IMR-90 (cell line): ENCODE data around the gene PNPLA2. TPM values are rescaled to one million over a fixed set of nuclear protein-coding genes. Genes with fewer than 3 reads are reported as not detected.

Experiments
- ATAC-seq: fragments of 200-7000 bp; cut with Tn5 transposase; 2 replicates; pipeline ENCODE4 v1.9.1; 2020; ENCODE audit warnings: low read depth, mild to moderate bottlenecking, moderate library complexity
- BruUV-seq: library from RNA; stranded (reverse); fragments of 400-500 nt; replicated peaks from 2 replicates; lab custom pipeline; 2021; lab: Mats Ljungman, UMichigan
- CTCF ChIA-PET: fragments of 300-600 bp; formaldehyde crosslinking; extraction: SDS; loops from one replicate; lab custom pipeline; 2021; ENCODE audit warnings: antibody characterized with exemption; lab: Yijun Ruan, JAX
- POLR2A ChIA-PET: fragments of 300-600 bp; sonication (Branson Sonifier 250); formaldehyde crosslinking; loops from one replicate; lab custom pipeline; 2022; ENCODE audit warnings: antibody characterized with exemption; ENCODE audit not compliant: unreplicated experiment; lab: Charles Lee
- DNase-seq: peaks from one replicate; pipeline ENCODE4 v3.0.0; 2013
- H2AFZ ChIP-seq: replicated peaks from 2 replicates; pipeline ENCODE3; 2013; ENCODE audit warnings: low read length, mild to moderate bottlenecking; ENCODE audit not compliant: poor library complexity
- H2AK5ac ChIP-seq: 2 replicates; pipeline ENCODE4 v1.6.1; 2013; ENCODE audit warnings: low read depth, low read length, inconsistent platforms
- H2AK9ac ChIP-seq: replicated peaks from 2 replicates; pipeline ENCODE3; 2013; ENCODE audit warnings: mild to moderate bottlenecking, low read depth, low read length, moderate library complexity; ENCODE audit not compliant: poor library complexity
- H2BK120ac ChIP-seq: 2 replicates; pipeline ENCODE4 v1.6.1; 2013; ENCODE audit warnings: low read depth, low read length, inconsistent platforms
- H2BK15ac ChIP-seq: 3 replicates; pipeline ENCODE4 v1.6.1; 2013; ENCODE audit warnings: low read depth, low read length, inconsistent platforms
- H2BK20ac ChIP-seq: 2 replicates; pipeline ENCODE4 v1.6.1; 2013; ENCODE audit warnings: low read depth, mild to moderate bottlenecking, inconsistent platforms, low read length, moderate library complexity
- H2BK5ac ChIP-seq: 2 replicates; pipeline ENCODE4 v1.6.1; 2013; ENCODE audit warnings: mild to moderate bottlenecking, low read depth, low read length, inconsistent platforms; ENCODE audit not compliant: poor library complexity, severe bottlenecking
- H3K14ac ChIP-seq: replicated peaks from 2 replicates; pipeline ENCODE4 v1.6.1; 2013; ENCODE audit warnings: low read depth, low read length, inconsistent platforms
- H3K18ac ChIP-seq: 2 replicates; pipeline ENCODE4 v1.6.1; 2013; ENCODE audit warnings: low read depth, low read length, control low read depth
- H3K23ac ChIP-seq: 2 replicates; pipeline ENCODE4 v1.6.1; 2013; ENCODE audit warnings: low read depth, low read length, inconsistent platforms
- H3K27ac ChIP-seq: 2 replicates; pipeline ENCODE4 v1.5.1; 2013; ENCODE audit warnings: mild to moderate bottlenecking, control low read depth, low read length; ENCODE audit not compliant: insufficient read depth
- H3K27me3 ChIP-seq: 2 replicates; pipeline ENCODE4 v1.6.1; 2013; ENCODE audit warnings: low read length; ENCODE audit not compliant: control insufficient read depth, insufficient read depth
- H3K36me3 ChIP-seq: 2 replicates; pipeline ENCODE4 v1.6.1; 2013; ENCODE audit warnings: low read length, mixed read lengths; ENCODE audit not compliant: control insufficient read depth, insufficient read depth
- H3K4ac ChIP-seq: 2 replicates; pipeline ENCODE4 v1.6.1; 2013; ENCODE audit warnings: low read depth, low read length, inconsistent platforms
- H3K4me1 ChIP-seq: 2 replicates; pipeline ENCODE4 v1.6.1; 2013; ENCODE audit warnings: low read length, mixed read lengths; ENCODE audit not compliant: control insufficient read depth, insufficient read depth
- H3K4me2 ChIP-seq: 2 replicates; pipeline ENCODE4 v1.6.1; 2013; ENCODE audit warnings: low read depth, mild to moderate bottlenecking, control low read depth, low read length, moderate library complexity
- H3K4me3 ChIP-seq: 2 replicates; pipeline ENCODE4 v1.5.1; 2013; ENCODE audit warnings: low read depth, mild to moderate bottlenecking, control low read depth, low read length, moderate library complexity; ENCODE audit not compliant: insufficient read depth
- H3K56ac ChIP-seq: 2 replicates; pipeline ENCODE4 v1.6.1; 2013; ENCODE audit warnings: low read length, inconsistent platforms; ENCODE audit not compliant: insufficient read depth; ENCODE audit errors: extremely low read depth
- H3K79me1 ChIP-seq, 2 experiments: 2 replicates each; pipeline ENCODE4 v1.6.1; 2013; ENCODE audit warnings: low read length in 2 of 2, inconsistent platforms in 1 of 2, low read depth in 1 of 2
- H3K9ac ChIP-seq: 2 replicates; pipeline ENCODE4 v1.6.1; 2013; ENCODE audit warnings: low read depth, low read length, control low read depth
- H3K9me1 ChIP-seq: 2 replicates; pipeline ENCODE4 v1.6.1; 2013; ENCODE audit warnings: low read length, inconsistent platforms; ENCODE audit not compliant: insufficient read depth
- H3K9me3 ChIP-seq: 2 replicates; pipeline ENCODE4 v1.6.1; 2013; ENCODE audit warnings: low read length; ENCODE audit not compliant: control insufficient read depth, insufficient read depth
- H4K20me1 ChIP-seq: 2 replicates; pipeline ENCODE4 v1.6.1; 2013; ENCODE audit warnings: low read length, inconsistent platforms; ENCODE audit not compliant: insufficient read depth
- H4K5ac ChIP-seq: 2 replicates; pipeline ENCODE4 v1.6.1; 2013; ENCODE audit warnings: mild to moderate bottlenecking, low read depth, low read length, control low read depth
- H4K8ac ChIP-seq, 2 experiments: 2 replicates each; pipeline ENCODE4 v1.6.1; 2013; ENCODE audit warnings: low read depth in 2 of 2, low read length in 2 of 2, control low read depth in 1 of 2, inconsistent platforms in 1 of 2
- H4K91ac ChIP-seq: 2 replicates; pipeline ENCODE4 v1.6.1; 2013; ENCODE audit warnings: low read depth, low read length, inconsistent platforms; ENCODE audit not compliant: insufficient read depth
- CHD1 ChIP-seq: IDR thresholded peaks from 2 replicates; pipeline ENCODE4 v1.6.1; 2012; ENCODE audit warnings: low read depth, low read length, improper control_type of control experiment
- MAFK ChIP-seq: IDR thresholded peaks from 2 replicates; pipeline ENCODE4 v1.6.1; 2012; ENCODE audit warnings: low read depth, low read length, improper control_type of control experiment
- MAZ ChIP-seq: IDR thresholded peaks from 2 replicates; pipeline ENCODE4 v1.6.1; 2012; ENCODE audit warnings: low read depth, mild to moderate bottlenecking, low read length, improper control_type of control experiment, moderate library complexity, borderline replicate concordance
- POLR2A ChIP-seq: IDR thresholded peaks from 2 replicates; pipeline ENCODE4 v1.6.1; 2012; ENCODE audit warnings: mild to moderate bottlenecking, low read depth, low read length
- RCOR1 ChIP-seq: IDR thresholded peaks from 2 replicates; pipeline ENCODE4 v1.6.1; 2012; ENCODE audit warnings: mild to moderate bottlenecking, low read length, improper control_type of control experiment; ENCODE audit not compliant: insufficient replicate concordance
- SMC3 ChIP-seq: fragments of 150-350 bp; IDR thresholded peaks from 2 replicates; pipeline ENCODE4 v1.6.1; 2016; ENCODE audit warnings: low read depth, mild to moderate bottlenecking, antibody characterized with exemption, low read length, moderate library complexity
- WGBS, 2 experiments: methylation state at CpG; one replicate each; pipeline versions ENCODE4 v1.1.5 to v1.1.7; 2013; ENCODE audit warnings: missing lambda C conversion rate in 2 of 2; ENCODE audit not compliant: insufficient read length in 1 of 2; ENCODE audit errors: extremely low coverage in 2 of 2; 5-methylcytosine and 5-hydroxymethylcytosine counted together
- dilution Hi-C: fragments of 300-500 bp; cut with HindIII; formaldehyde crosslinking; loops from one replicate; pipeline ENCODE4 v1.14.3; 2018; ENCODE audit warnings: low sequenced_read_pairs; ENCODE audit not compliant: unreplicated experiment
- in situ Hi-C: fragments of 300-500 bp; cut with MboI; formaldehyde crosslinking; loops from 3 replicates; pipeline ENCODE4 v1.14.3; 2019; ENCODE audit warnings: low sequenced_read_pairs, inconsistent platforms, mixed read lengths
- intact Hi-C: fragments of 100-400 bp; cut with micrococcal nuclease; formaldehyde crosslinking; loops from 2 replicates; pipeline ENCODE4 v1.10.0; 2022
- polyA plus RNA-seq, 3 experiments: library from polyadenylated mRNA; depleted of rRNA; stranded (reverse); fragments of >200 nt; gene quantifications; 2 replicates each; pipeline ENCODE4 v1.2.3, GENCODE V29; 2012; ENCODE audit warnings: low replicate concordance in 1 of 3
- total RNA-seq: library from RNA; depleted of rRNA; stranded (reverse); fragments of >200 nt; gene quantifications from 2 replicates; pipeline ENCODE4 v1.2.3, GENCODE V29; 2012

Gene PNPLA2
- total and polyA plus RNA-seq, 2 of the 4 experiments (the other 2 are of a cell fraction), result 7.0 to 94.3 TPM

- Histone ChIP-seq H3K9ac (no peak overlapping the region), H3K18ac (no peak overlapping the region), H2AFZ (no peak overlapping the region), H4K20me1 (peaks cover 17% of the 10 kb centered on the region), H2BK5ac (no peak overlapping the region), H2AK9ac (no peak overlapping the region), H2BK120ac (no peak overlapping the region), H4K91ac (no peak overlapping the region), H3K9me1 (peaks cover 3% of the 10 kb centered on the region; the same call in 1 of the 2 replicates), H3K4me3 (no peak overlapping the region), H3K27ac (no peak overlapping the region), H2BK15ac (no peak overlapping the region), H3K9me3 (no peaks in the 10 kb centered on the region), H3K79me1 (peaks cover 2 to 34% of the 10 kb centered on the region in 2 experiments; a peak in 3 of 4 replicates), H3K14ac (no peak overlapping the region), H3K56ac (no peak overlapping the region), H3K23ac (no peak overlapping the region), H4K5ac (no peak overlapping the region), H2AK5ac (no peak overlapping the region), H3K4ac (no peak overlapping the region), H2BK20ac (no peak overlapping the region), H3K4me1 (peaks cover 25% of the 10 kb centered on the region), H3K36me3 (peaks cover 26% of the 10 kb centered on the region), H3K4me2 (no peak overlapping the region), H3K27me3 (no peaks in the 10 kb centered on the region), H4K8ac (no peak overlapping the region)
- intact Hi-C loops, result no loop called here
- in situ Hi-C loops, result no loop called here
- TF ChIP-seq POLR2A (no peak), RCOR1 (no peak), CHD1 (no peak), MAZ (no peak), MAFK (no peak), SMC3 (no peak)
- 98% methylated on average over 9 of the region's 20 CpGs; no CpG with 5 or more reads in 1 of the 2 experiments for WGBS, 2 experiments
- dilution Hi-C loops, result no loop called here
- ATAC-seq (no peak), DNase-seq (no peak)
- ChIA-PET CTCF (no interaction called here), POLR2A (no interaction called here)
- no TSS peak for BruUV-seq
Observed at GRCh38 chr11:801097-801780, 17.5 kb upstream of the PNPLA2 start.
